DOHH2 (cell line): ENCODE results near the gene LEMD1.

ENCODE experiments used
- H3F3A ChIP-seq: fragments of 200-600 bp; sonication (generic), shearing (Covaris generic); 2 replicates; pipeline ENCODE4 v1.6.0; 2016; ENCODE audit warnings: antibody characterized with exemption, mild to moderate bottlenecking; ENCODE audit not compliant: control insufficient read depth, insufficient read depth
- H3K27ac ChIP-seq: fragments of 200-600 bp; sonication (generic); 2 replicates; pipeline ENCODE4 v1.5.1; 2014; ENCODE audit warnings: low read depth, mild to moderate bottlenecking, low read length, moderate library complexity
- H3K27me3 ChIP-seq: fragments of 200-600 bp; sonication (generic); 2 replicates; pipeline ENCODE4 v1.6.1; 2014; ENCODE audit warnings: mild to moderate bottlenecking, low read length, mixed read lengths; ENCODE audit not compliant: control insufficient read depth
- H3K36me3 ChIP-seq: fragments of 200-600 bp; sonication (generic); 2 replicates; pipeline ENCODE4 v1.6.1; 2014; ENCODE audit warnings: mild to moderate bottlenecking, low read length, moderate library complexity, mixed read lengths; ENCODE audit not compliant: control insufficient read depth
- H3K4me1 ChIP-seq: fragments of 200-600 bp; sonication (generic); 2 replicates; pipeline ENCODE4 v1.6.1; 2014; ENCODE audit warnings: mild to moderate bottlenecking, low read length, mixed read lengths; ENCODE audit not compliant: control insufficient read depth
- H3K4me2 ChIP-seq: fragments of 200-600 bp; sonication (generic); 2 replicates; pipeline ENCODE4 v1.6.0; 2014; ENCODE audit warnings: mild to moderate bottlenecking, low read length, moderate library complexity
- H3K4me3 ChIP-seq: fragments of 200-600 bp; sonication (generic); 2 replicates; pipeline ENCODE4 v1.5.1; 2014; ENCODE audit warnings: mild to moderate bottlenecking, low read length, mixed read lengths
- H3K79me2 ChIP-seq: fragments of 200-600 bp; sonication (generic); 2 replicates; pipeline ENCODE4 v1.6.1; 2014; ENCODE audit warnings: mild to moderate bottlenecking, low read length, mixed read lengths; ENCODE audit not compliant: control insufficient read depth
- H3K9me2 ChIP-seq: fragments of 200-600 bp; sonication (generic); replicated peaks from 2 replicates; pipeline ENCODE4 v1.6.1; 2014; ENCODE audit warnings: mild to moderate bottlenecking, low read length, mixed read lengths; ENCODE audit not compliant: control insufficient read depth
- H3K9me3 ChIP-seq: fragments of 200-600 bp; sonication (generic); 2 replicates; pipeline ENCODE4 v1.6.1; 2014; ENCODE audit warnings: antibody characterized with exemption, low read length, mixed read lengths; ENCODE audit not compliant: control insufficient read depth, insufficient read depth
- H4K20me1 ChIP-seq: fragments of 200-600 bp; sonication (generic); 2 replicates; pipeline ENCODE4 v1.6.0; 2014; ENCODE audit warnings: low read depth, mild to moderate bottlenecking, antibody characterized with exemption, low read length, moderate library complexity; ENCODE audit not compliant: control insufficient read depth, insufficient read depth
- CTCF ChIP-seq: fragments of 200-600 bp; sonication (generic); IDR thresholded peaks from one replicate; pipeline ENCODE4 v1.5.1; 2014; ENCODE audit warnings: antibody characterized with exemption, mild to moderate bottlenecking, low read depth, low read length; ENCODE audit not compliant: poor library complexity, severe bottlenecking
- EZH2phosphoT487 ChIP-seq: fragments of 200-600 bp; sonication (generic); IDR thresholded peaks from 2 replicates; pipeline ENCODE4 v1.6.1; 2017; ENCODE audit warnings: borderline replicate concordance, mild to moderate bottlenecking, antibody characterized with exemption, low read length, moderate library complexity, mixed read lengths

The LEMD1 gene

GRCh38 chr1:205351984-205352713, 69.7 kb downstream of the LEMD1 start:
- no peaks in the 10 kb centered on the region for H3F3A ChIP-seq
- TF ChIP-seq EZH2phosphoT487: no peak
- no peak for TF ChIP-seq CTCF
- H3K79me2 ChIP-seq: no peaks in the 10 kb centered on the region
- H3K9me3 ChIP-seq: no peaks in the 10 kb centered on the region
- no peak overlapping the region for H3K4me2 ChIP-seq
- H3K27ac ChIP-seq: no peak overlapping the region
- H3K27me3 ChIP-seq: peaks cover 8% of the 10 kb centered on the region
- H3K9me2 ChIP-seq: no peaks in the 10 kb centered on the region
- no peaks in the 10 kb centered on the region for H3K36me3 ChIP-seq
- H3K4me3 ChIP-seq: no peak overlapping the region
- no peaks in the 10 kb centered on the region for H4K20me1 ChIP-seq
- H3K4me1 ChIP-seq: peaks cover 14% of the 10 kb centered on the region

- H3K9me2 ChIP-seq: no peaks in the 10 kb centered on the region
- H4K20me1 ChIP-seq: no peaks in the 10 kb centered on the region
- peaks cover 14% of the 10 kb centered on the region for H3K4me1 ChIP-seq
- no peak overlapping the region for H3K27ac ChIP-seq
- H3F3A ChIP-seq: no peaks in the 10 kb centered on the region
- H3K27me3 ChIP-seq: peaks cover 16% of the 10 kb centered on the region
- no peaks in the 10 kb centered on the region for H3K79me2 ChIP-seq
- H3K9me3 ChIP-seq: no peaks in the 10 kb centered on the region
- no peak overlapping the region for H3K4me3 ChIP-seq
- TF ChIP-seq EZH2phosphoT487: no peak
- no peak overlapping the region for H3K4me2 ChIP-seq
- no peaks in the 10 kb centered on the region for H3K36me3 ChIP-seq
Measured at GRCh38 chr1:205350691-205351141, 71.1 kb downstream of the LEMD1 start.

GRCh38 chr1:205350124-205350523, 71.7 kb downstream of the LEMD1 start:
- no peak overlapping the region for H3K4me2 ChIP-seq
- H3K9me2 ChIP-seq: no peaks in the 10 kb centered on the region
- no peaks in the 10 kb centered on the region for H3K36me3 ChIP-seq
- H3K79me2 ChIP-seq: no peaks in the 10 kb centered on the region
- H3F3A ChIP-seq: no peaks in the 10 kb centered on the region
- TF ChIP-seq EZH2phosphoT487 (no peak), CTCF (no peak)
- no peak overlapping the region for H3K4me3 ChIP-seq
- peaks cover 16% of the 10 kb centered on the region for H3K27me3 ChIP-seq
- no peaks in the 10 kb centered on the region for H4K20me1 ChIP-seq
- no peaks in the 10 kb centered on the region for H3K9me3 ChIP-seq
- no peak overlapping the region for H3K27ac ChIP-seq
- peaks cover 14% of the 10 kb centered on the region for H3K4me1 ChIP-seq

GRCh38 chr1:205348554-205349487, 73.0 kb downstream of the LEMD1 start:
- H3K4me2 ChIP-seq: no peak overlapping the region
- peaks cover 25% of the 10 kb centered on the region for H3K27me3 ChIP-seq
- H3K9me2 ChIP-seq: no peaks in the 10 kb centered on the region
- no peak overlapping the region for H3K4me3 ChIP-seq
- no peaks in the 10 kb centered on the region for H3K79me2 ChIP-seq
- no peaks in the 10 kb centered on the region for H4K20me1 ChIP-seq
- peaks cover 14% of the 10 kb centered on the region for H3K4me1 ChIP-seq
- H3K9me3 ChIP-seq: no peaks in the 10 kb centered on the region
- no peak for TF ChIP-seq CTCF
- no peak for TF ChIP-seq EZH2phosphoT487
- H3K27ac ChIP-seq: no peak overlapping the region
- no peaks in the 10 kb centered on the region for H3K36me3 ChIP-seq
- no peaks in the 10 kb centered on the region for H3F3A ChIP-seq
